Parathyroid adenoma (tissue), 2 donors: ENCODE data around the gene SUCLG2.

Source experiments
- H2AFZ ChIP-seq: fragments of 300-600 bp; sonication (generic); one replicate; pipeline ENCODE4 v1.7.0; 2017; ENCODE audit warnings: antibody characterized with exemption, mild to moderate bottlenecking
- H3K27ac ChIP-seq: fragments of 300-600 bp; sonication (generic); one replicate; pipeline ENCODE4 v1.7.0; 2017
- H3K27me3 ChIP-seq: fragments of 300-600 bp; sonication (generic); one replicate; pipeline ENCODE4 v1.7.0; 2017; ENCODE audit warnings: low read length; ENCODE audit not compliant: control insufficient read depth, insufficient read depth
- H3K36me3 ChIP-seq: fragments of 300-600 bp; sonication (generic); one replicate; pipeline ENCODE4 v1.7.0; 2017; ENCODE audit warnings: low read length; ENCODE audit not compliant: control insufficient read depth, insufficient read depth
- H3K4me1 ChIP-seq: fragments of 300-600 bp; sonication (generic); one replicate; pipeline ENCODE4 v1.7.0; 2017; ENCODE audit warnings: control low read depth
- H3K4me2 ChIP-seq: fragments of 300-600 bp; sonication (generic); one replicate; pipeline ENCODE4 v1.7.0; 2017; ENCODE audit warnings: low read length
- H3K4me3 ChIP-seq: fragments of 300-600 bp; sonication (generic); one replicate; pipeline ENCODE4 v1.7.0; 2017; ENCODE audit warnings: low read depth, low read length
- H3K79me2 ChIP-seq: fragments of 300-600 bp; sonication (generic); one replicate; pipeline ENCODE4 v1.7.0; 2017; ENCODE audit warnings: control low read depth
- H3K9ac ChIP-seq: fragments of 300-600 bp; sonication (generic); one replicate; pipeline ENCODE4 v1.7.0; 2017; ENCODE audit warnings: mild to moderate bottlenecking
- H3K9me3 ChIP-seq: fragments of 300-600 bp; sonication (generic); one replicate; pipeline ENCODE4 v1.7.0; 2017; ENCODE audit warnings: low read length; ENCODE audit not compliant: control insufficient read depth
- TF ChIP-seq, protein P1 (sequence below): fragments of 300-600 bp; sonication (generic); IDR thresholded peaks from one replicate; pipeline ENCODE4 v1.7.0; 2017; ENCODE audit warnings: antibody characterized with exemption, mild to moderate bottlenecking
- donor health status: primary hyperparathyroidism.

Gene SUCLG2

DNA sequence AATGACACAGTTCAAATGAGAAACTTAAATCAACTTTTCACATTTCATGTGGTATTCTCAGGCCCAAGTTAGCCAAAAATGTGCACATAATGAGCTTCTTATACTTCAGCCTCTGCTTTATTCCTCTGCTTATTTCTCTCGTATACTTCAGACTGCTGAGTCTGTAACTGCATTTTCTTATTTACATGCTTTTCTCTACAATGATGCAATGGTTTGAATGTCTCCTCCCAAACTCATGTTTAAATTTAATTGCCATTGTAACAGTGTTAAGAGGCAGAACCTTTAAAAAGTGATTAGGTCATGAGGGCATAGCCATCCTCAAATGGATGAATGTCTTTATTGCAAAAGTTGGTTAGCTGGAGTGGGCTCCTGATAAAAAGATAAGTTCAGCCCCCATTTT lies 184.2 kb downstream of the SUCLG2 start:
- Histone ChIP-seq H3K9me3 (no peaks in the 10 kb centered on the region), H2AFZ (no peak overlapping the region), H3K4me2 (no peak overlapping the region), H3K27me3 (no peaks in the 10 kb centered on the region), H3K9ac (no peak overlapping the region), H3K4me3 (no peak overlapping the region), H3K4me1 (no peaks in the 10 kb centered on the region), H3K27ac (no peak overlapping the region), H3K79me2 (no peaks in the 10 kb centered on the region), H3K36me3 (no peaks in the 10 kb centered on the region)
- TF ChIP-seq, protein P1, sequence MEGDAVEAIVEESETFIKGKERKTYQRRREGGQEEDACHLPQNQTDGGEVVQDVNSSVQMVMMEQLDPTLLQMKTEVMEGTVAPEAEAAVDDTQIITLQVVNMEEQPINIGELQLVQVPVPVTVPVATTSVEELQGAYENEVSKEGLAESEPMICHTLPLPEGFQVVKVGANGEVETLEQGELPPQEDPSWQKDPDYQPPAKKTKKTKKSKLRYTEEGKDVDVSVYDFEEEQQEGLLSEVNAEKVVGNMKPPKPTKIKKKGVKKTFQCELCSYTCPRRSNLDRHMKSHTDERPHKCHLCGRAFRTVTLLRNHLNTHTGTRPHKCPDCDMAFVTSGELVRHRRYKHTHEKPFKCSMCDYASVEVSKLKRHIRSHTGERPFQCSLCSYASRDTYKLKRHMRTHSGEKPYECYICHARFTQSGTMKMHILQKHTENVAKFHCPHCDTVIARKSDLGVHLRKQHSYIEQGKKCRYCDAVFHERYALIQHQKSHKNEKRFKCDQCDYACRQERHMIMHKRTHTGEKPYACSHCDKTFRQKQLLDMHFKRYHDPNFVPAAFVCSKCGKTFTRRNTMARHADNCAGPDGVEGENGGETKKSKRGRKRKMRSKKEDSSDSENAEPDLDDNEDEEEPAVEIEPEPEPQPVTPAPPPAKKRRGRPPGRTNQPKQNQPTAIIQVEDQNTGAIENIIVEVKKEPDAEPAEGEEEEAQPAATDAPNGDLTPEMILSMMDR: no peak

DNA sequence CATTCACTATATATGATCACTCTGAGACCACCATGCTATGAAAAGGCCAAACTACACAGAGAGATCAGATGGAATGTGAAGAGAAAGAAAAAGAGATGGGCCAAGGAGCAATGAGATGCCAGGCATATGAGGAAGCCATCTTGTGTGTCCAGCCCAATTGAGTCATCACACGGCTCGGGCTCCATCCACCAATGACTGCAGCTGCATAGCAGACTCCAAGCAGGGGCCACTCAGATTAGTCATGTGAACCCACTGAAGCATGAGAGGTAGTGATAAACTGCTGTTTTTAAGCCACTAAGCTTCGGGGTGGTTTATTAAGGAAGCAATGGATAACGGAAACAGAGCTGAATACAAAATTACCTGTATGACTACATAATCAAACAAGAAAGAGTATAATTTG lies 185.9 kb downstream of the SUCLG2 start:
- H3K9me3 ChIP-seq: no peaks in the 10 kb centered on the region
- H3K4me1 ChIP-seq: no peaks in the 10 kb centered on the region
- H2AFZ ChIP-seq: no peak overlapping the region
- H3K27me3 ChIP-seq: no peaks in the 10 kb centered on the region
- no peak overlapping the region for H3K9ac ChIP-seq
- H3K4me3 ChIP-seq: no peak overlapping the region
- no peak overlapping the region for H3K27ac ChIP-seq
- no peak overlapping the region for H3K4me2 ChIP-seq
- H3K36me3 ChIP-seq: no peaks in the 10 kb centered on the region
- no peaks in the 10 kb centered on the region for H3K79me2 ChIP-seq
- TF ChIP-seq, protein P1: no peak

DNA sequence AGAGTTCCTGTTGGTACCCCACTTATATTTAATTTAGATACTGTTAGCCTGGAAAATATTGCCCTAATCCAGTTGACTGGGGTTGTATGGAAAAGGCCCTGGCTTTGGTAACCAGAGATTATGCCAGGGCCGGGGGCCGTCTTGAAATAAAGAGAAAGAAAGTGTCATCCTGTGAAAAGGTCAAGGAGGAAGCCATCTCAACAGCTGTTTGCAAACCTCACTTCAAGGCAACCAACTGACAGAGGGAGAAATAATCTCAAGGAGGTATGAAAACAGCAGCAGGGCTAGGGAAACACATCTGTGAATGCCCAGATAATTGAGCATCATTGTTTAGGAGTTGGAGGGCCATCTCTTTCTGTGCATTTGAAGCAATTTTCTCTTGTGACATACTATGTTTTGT lies 190.8 kb downstream of the SUCLG2 start:
- Histone ChIP-seq H3K79me2 (no peaks in the 10 kb centered on the region), H3K27me3 (no peaks in the 10 kb centered on the region), H2AFZ (no peak overlapping the region), H3K4me1 (no peaks in the 10 kb centered on the region), H3K36me3 (no peaks in the 10 kb centered on the region), H3K4me3 (no peak overlapping the region), H3K27ac (no peak overlapping the region), H3K9ac (no peak overlapping the region), H3K9me3 (no peaks in the 10 kb centered on the region), H3K4me2 (no peak overlapping the region)
- TF ChIP-seq, protein P1: no peak

DNA sequence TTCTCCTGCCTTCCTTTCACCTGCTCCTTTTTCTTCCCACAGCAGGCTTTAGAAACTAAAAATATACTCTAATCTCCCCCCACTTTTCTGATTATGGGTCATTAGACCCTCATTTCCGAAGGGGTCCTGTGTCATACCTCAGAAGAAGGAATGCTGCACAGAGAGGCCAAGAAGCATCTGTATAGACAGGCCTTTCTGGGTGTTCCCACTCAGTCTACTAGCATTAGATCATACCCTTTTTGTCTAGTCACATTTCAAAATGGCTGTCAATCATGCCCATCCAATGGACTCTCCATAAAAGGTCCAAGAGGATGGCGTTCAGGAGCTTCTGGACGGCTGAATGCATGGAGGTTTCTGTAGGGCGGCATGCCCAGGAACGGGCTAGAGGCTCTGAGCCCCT lies 192.2 kb downstream of the SUCLG2 start:
- H3K9me3 ChIP-seq: no peaks in the 10 kb centered on the region
- H3K4me3 ChIP-seq: no peak overlapping the region
- H3K4me2 ChIP-seq: no peak overlapping the region
- TF ChIP-seq, protein P1: no peak
- no peak overlapping the region for H3K27ac ChIP-seq
- no peak overlapping the region for H2AFZ ChIP-seq
- H3K36me3 ChIP-seq: no peaks in the 10 kb centered on the region
- no peaks in the 10 kb centered on the region for H3K27me3 ChIP-seq
- no peaks in the 10 kb centered on the region for H3K4me1 ChIP-seq
- H3K9ac ChIP-seq: no peak overlapping the region
- H3K79me2 ChIP-seq: no peaks in the 10 kb centered on the region

DNA sequence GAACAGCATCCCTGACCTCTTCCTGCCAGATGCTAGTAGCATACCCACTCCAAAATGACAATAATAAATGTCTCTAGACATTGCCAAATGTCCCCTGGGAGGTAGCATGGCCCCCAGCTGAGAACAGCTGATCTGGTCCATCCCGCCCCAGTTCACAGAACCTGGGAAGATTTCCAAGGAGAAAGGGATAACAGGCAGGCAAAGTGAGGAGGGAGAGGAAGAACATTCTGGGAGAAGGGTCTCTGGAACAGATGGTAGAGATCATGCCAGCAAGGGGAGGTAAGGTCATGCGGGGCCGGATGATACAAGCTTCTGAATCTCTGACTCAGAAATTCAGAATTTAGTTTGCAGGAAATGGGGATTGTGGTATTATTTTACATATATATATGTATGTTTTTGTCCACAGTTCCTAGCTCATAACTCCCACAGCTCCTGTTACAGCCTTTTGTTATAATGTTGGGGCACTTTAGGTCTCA lies 192.7 kb downstream of the SUCLG2 start:
- no peak overlapping the region for H3K4me2 ChIP-seq
- H3K36me3 ChIP-seq: no peaks in the 10 kb centered on the region
- H3K4me1 ChIP-seq: no peaks in the 10 kb centered on the region
- TF ChIP-seq, protein P1: no peak
- no peaks in the 10 kb centered on the region for H3K79me2 ChIP-seq
- H2AFZ ChIP-seq: no peak overlapping the region
- H3K27ac ChIP-seq: no peak overlapping the region
- H3K4me3 ChIP-seq: no peak overlapping the region
- no peaks in the 10 kb centered on the region for H3K9me3 ChIP-seq
- no peak overlapping the region for H3K9ac ChIP-seq
- H3K27me3 ChIP-seq: no peaks in the 10 kb centered on the region
